OCI-LY3 (cell line): ENCODE data around the gene UBAC1.
"Not testable (repeated sequence)": the region's sequence is repeated elsewhere in the genome, so short reads cannot be mapped to it uniquely, and the experiment has no call there.

Experiments
- H2AFZ ChIP-seq: fragments of 200-600, 300-600 bp; shearing (Covaris generic); 2 replicates; pipeline ENCODE4 v1.6.0; 2014; ENCODE audit warnings: antibody characterized with exemption, low read depth, low read length
- H3K27ac ChIP-seq: fragments of 200-600, 300-600 bp; sonication (generic); 2 replicates; pipeline ENCODE4 v1.5.1; 2014; ENCODE audit warnings: mild to moderate bottlenecking, low read length, moderate library complexity, mixed read lengths
- H3K27me3 ChIP-seq: fragments of 200-600, 300-600 bp; sonication (generic); 2 replicates; pipeline ENCODE4 v1.6.1; 2014; ENCODE audit warnings: low read depth, low read length, mixed read lengths
- H3K36me3 ChIP-seq: fragments of 200-600, 300-600 bp; sonication (generic); replicated peaks from 2 replicates; pipeline ENCODE3; 2014; ENCODE audit warnings: low read depth, low read length, mixed read lengths
- H3K4me1 ChIP-seq: fragments of 300-600, 200-600 bp; sonication (generic); 2 replicates; pipeline ENCODE4 v1.6.1; 2014; ENCODE audit warnings: low read length, mixed read lengths
- H3K4me2 ChIP-seq: fragments of 200-600, 300-600 bp; sonication (generic); 2 replicates; pipeline ENCODE4 v1.6.1; 2014; ENCODE audit warnings: low read length, mixed read lengths
- H3K4me3 ChIP-seq: fragments of 300-600, 200-600 bp; sonication (generic); 2 replicates; pipeline ENCODE4 v1.5.1; 2014; ENCODE audit warnings: antibody characterized with exemption, mild to moderate bottlenecking, low read length, moderate library complexity
- H3K79me2 ChIP-seq: fragments of 300-600, 200-600 bp; shearing (Covaris generic); 2 replicates; pipeline ENCODE4 v1.6.1; 2014; ENCODE audit warnings: mild to moderate bottlenecking, low read length, mixed read lengths
- H3K9ac ChIP-seq: fragments of 300-600, 200-600 bp; shearing (Covaris generic); 2 replicates; pipeline ENCODE4 v1.6.0; 2014; ENCODE audit warnings: mild to moderate bottlenecking, low read length, moderate library complexity
- H3K9me3 ChIP-seq: fragments of 200-600, 300-600 bp; shearing (Covaris generic); 2 replicates; pipeline ENCODE4 v1.6.1; 2014; ENCODE audit warnings: low read length, mixed read lengths; ENCODE audit not compliant: insufficient read depth
- H4K20me1 ChIP-seq: fragments of 200-600, 300-600 bp; sonication (generic); 2 replicates; pipeline ENCODE4 v1.6.1; 2016; ENCODE audit warnings: low read length, mixed read lengths; ENCODE audit not compliant: insufficient read depth
- EZH2phosphoT487 ChIP-seq: fragments of 200-600 bp; shearing (Covaris generic); IDR thresholded peaks from 2 replicates; pipeline ENCODE4 v1.6.1; 2018; ENCODE audit warnings: antibody characterized with exemption, mixed run types, low read depth
- TF ChIP-seq, protein P1 (sequence below): fragments of 200-600, 300-600 bp; sonication (generic); IDR thresholded peaks from 2 replicates; pipeline ENCODE4 v1.5.1; 2014; ENCODE audit warnings: antibody characterized with exemption, low read length, low read depth

The UBAC1 gene

DNA sequence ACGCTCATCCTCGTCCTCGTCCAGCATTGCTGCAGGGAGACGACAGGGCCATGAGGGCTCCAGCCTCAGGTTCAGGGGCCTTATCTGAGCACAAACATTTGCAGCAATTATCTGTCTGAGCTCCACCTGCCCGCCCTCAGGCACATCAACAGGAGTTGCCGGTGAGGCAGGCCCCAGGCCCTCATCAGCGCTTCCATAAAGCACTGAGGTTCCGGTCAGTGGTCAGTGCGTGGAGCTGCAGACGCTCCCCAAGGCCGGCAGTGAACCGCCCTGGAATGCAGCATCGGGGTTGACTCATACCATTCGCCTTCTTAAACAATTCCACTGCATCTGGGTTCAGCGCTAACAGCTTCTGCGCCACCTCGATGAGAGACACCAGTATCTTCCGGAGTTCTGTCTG is 15.2 kb downstream of the UBAC1 start:
- Histone ChIP-seq H3K9ac (no peak overlapping the region), H3K4me3 (no peak overlapping the region), H2AFZ (no peak overlapping the region), H3K4me2 (no peak overlapping the region), H3K4me1 (peaks cover 11% of the 10 kb centered on the region), H4K20me1 (peaks cover 12% of the 10 kb centered on the region), H3K9me3 (no peaks in the 10 kb centered on the region), H3K79me2 (no peaks in the 10 kb centered on the region), H3K36me3 (peaks cover 27% of the 10 kb centered on the region), H3K27ac (no peak overlapping the region), H3K27me3 (no peaks in the 10 kb centered on the region)
- TF ChIP-seq, protein P1, sequence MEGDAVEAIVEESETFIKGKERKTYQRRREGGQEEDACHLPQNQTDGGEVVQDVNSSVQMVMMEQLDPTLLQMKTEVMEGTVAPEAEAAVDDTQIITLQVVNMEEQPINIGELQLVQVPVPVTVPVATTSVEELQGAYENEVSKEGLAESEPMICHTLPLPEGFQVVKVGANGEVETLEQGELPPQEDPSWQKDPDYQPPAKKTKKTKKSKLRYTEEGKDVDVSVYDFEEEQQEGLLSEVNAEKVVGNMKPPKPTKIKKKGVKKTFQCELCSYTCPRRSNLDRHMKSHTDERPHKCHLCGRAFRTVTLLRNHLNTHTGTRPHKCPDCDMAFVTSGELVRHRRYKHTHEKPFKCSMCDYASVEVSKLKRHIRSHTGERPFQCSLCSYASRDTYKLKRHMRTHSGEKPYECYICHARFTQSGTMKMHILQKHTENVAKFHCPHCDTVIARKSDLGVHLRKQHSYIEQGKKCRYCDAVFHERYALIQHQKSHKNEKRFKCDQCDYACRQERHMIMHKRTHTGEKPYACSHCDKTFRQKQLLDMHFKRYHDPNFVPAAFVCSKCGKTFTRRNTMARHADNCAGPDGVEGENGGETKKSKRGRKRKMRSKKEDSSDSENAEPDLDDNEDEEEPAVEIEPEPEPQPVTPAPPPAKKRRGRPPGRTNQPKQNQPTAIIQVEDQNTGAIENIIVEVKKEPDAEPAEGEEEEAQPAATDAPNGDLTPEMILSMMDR = no peak
- no peak for TF ChIP-seq EZH2phosphoT487

- TF ChIP-seq EZH2phosphoT487 = no peak
- TF ChIP-seq, protein P1 = no peak
- H3K4me2 ChIP-seq = peak overlapping the region; percentile 42
- H4K20me1 ChIP-seq = peaks cover 12% of the 10 kb centered on the region
- H3K9ac ChIP-seq = no peak overlapping the region
- no peaks in the 10 kb centered on the region for H3K27me3 ChIP-seq
- H3K79me2 ChIP-seq = no peaks in the 10 kb centered on the region
- H3K9me3 ChIP-seq = no peaks in the 10 kb centered on the region
- H3K27ac ChIP-seq = no peak overlapping the region
- H3K4me3 ChIP-seq = no peak overlapping the region
- H3K36me3 ChIP-seq = peaks cover 34% of the 10 kb centered on the region
- no peak overlapping the region for H2AFZ ChIP-seq
- H3K4me1 ChIP-seq = peaks cover 11% of the 10 kb centered on the region
Measured at GRCh38 chr9:135944444-135945252, 16.5 kb downstream of the UBAC1 start.

GRCh38 chr9:135943604-135944003 is 17.6 kb downstream of the UBAC1 start:
- H3K27ac ChIP-seq, H3K4me3 ChIP-seq, H3K79me2 ChIP-seq, H3K4me2 ChIP-seq, H2AFZ ChIP-seq, H3K9me3 ChIP-seq, H3K9ac ChIP-seq, H3K27me3 ChIP-seq: not testable (repeated sequence)
- peaks cover 12% of the 10 kb centered on the region for H4K20me1 ChIP-seq
- peaks cover 36% of the 10 kb centered on the region for H3K36me3 ChIP-seq
- H3K4me1 ChIP-seq = peaks cover 11% of the 10 kb centered on the region

DNA sequence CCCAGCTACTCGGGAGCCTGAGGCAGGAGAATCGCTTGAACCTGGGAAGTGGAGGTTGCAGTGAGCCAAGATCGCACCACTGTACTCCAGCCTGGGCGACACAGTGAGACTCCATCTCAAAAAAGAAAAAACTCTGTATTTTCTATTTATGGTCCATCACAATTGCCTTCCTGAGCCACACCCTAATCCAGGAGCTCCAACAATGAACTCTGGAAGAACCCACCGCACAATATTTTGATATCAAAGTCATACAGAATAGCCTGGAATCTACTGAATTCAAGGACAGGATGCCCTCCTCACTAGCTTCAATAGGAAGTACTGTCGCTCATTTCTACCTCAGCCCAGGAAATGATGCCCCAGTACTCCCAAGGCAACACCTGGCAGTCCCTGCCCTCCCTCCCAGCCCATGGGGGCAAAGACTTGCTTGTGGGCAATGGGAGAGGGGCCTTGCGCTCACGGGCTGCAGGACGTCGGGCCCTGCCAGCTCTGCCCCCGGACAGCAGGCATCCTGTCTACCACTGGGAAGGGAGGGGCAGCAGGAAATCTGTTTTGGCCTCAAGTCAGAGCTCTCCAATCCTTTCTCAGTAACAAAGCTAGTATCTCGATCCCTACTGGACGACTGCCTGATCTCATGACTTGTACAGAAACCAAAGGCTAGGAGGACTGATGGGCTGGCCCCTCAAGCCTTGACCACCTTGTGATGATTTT is 19.7 kb downstream of the UBAC1 start:
- H3K4me1 ChIP-seq = peaks cover 11% of the 10 kb centered on the region

More for the DNA sequence above, 19.7 kb downstream of the UBAC1 start:
- no peak for TF ChIP-seq EZH2phosphoT487
- TF ChIP-seq, protein P1 = no peak
- Histone ChIP-seq H3K4me3 (no peak overlapping the region), H3K27me3 (no peaks in the 10 kb centered on the region), H3K9me3 (no peaks in the 10 kb centered on the region), H3K79me2 (no peaks in the 10 kb centered on the region), H2AFZ (no peak overlapping the region), H3K36me3 (peaks cover 53% of the 10 kb centered on the region), H3K9ac (no peak overlapping the region), H3K4me2 (no peak overlapping the region), H4K20me1 (peaks cover 12% of the 10 kb centered on the region), H3K27ac (no peak overlapping the region)
